ENCODE data around the gene IL1RN.
"Not testable (repeated sequence)": the region's sequence is repeated elsewhere in the genome, so short reads cannot be mapped to it uniquely, and the experiment has no call there.

The IL1RN gene

GRCh38 chr2:113126845-113127645 lies at the start of gene IL1RN:
TSS of gene IL1RN (plus strand) at chr2:113127598. CDS start at chr2:113127625, 27 bp downstream.
- no peak for DNase-seq (ENCODE audit: low spot score)

DNA sequence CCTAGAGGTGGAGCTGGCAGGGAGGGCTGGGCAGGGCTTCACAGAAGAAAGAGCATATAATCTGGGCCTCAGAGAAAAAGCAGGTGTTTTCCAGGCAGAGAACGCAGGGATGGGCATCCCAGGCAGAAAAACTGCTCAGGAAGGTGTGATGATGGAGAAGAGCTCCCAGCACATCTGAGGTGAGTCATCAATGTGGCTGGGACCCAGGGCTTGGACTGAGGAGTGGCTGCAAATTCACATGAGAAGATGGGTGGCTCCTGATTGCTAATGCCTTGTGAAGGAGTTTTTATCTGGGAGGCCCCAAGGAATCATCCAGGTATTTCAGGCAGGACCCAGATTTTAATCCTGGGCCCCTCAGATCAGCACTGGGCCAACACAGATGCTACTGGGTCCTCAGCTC lies 49.5 kb upstream of the IL1RN start:
- peak; percentile 81 for DNase-seq (ENCODE audit: low spot score)

DNA sequence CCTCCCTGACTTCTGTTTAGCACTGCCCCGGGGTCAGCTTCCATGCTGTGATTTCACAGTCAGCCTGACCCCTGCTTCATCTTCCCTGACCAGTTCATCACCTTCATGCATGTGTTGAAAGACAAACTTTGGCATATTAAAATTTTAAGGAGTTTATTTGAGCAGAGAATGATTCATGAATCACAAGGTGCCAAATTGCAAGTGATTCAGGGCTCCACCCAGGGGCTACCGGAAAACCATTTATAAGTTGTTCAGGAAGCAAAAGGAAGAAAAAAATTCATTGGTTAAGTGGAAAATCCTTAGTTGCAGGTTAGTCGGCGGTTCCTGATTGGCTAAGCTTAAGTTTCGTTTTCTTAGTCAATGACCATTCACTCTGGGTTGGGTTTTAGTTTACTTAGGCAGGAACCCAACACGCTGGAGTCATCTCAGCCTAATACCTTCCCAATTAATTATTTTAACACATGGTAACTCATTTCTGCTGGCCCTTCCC lies 49.0 kb upstream of the IL1RN start:
- DNase-seq (ENCODE audit: low spot score): peak; percentile 77

GRCh38 chr2:113079131-113079530 lies 48.3 kb upstream of the IL1RN start:
- peak; percentile 77 for DNase-seq (ENCODE audit: low spot score)

- peak; percentile 29 for DNase-seq (ENCODE audit: low spot score)
Observed at GRCh38 chr2:113080134-113080533, 47.3 kb upstream of the IL1RN start.

GRCh38 chr2:113081488-113082210 lies 45.7 kb upstream of the IL1RN start:
- DNase-seq (ENCODE audit: low spot score): no peak

DNA sequence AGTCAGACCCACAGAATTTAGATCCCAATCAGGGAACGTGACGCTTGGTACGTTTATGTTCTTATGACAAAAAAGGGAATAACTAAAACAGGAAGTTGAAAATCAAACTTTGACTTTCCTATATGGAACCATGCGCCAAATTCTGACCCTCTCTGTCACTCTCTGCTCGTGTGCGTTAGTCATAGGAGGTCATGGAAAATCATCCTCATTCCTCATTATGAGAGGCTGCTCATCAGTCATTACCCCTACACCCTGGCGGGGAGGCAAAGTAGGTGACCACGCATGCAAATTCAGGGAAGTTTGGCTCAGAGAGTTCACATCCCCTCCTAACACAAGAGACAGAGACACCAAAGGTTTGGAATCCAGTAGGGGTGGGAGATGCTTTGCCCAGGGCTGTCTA lies 44.1 kb upstream of the IL1RN start:
- DNase-seq (ENCODE audit: low spot score): no peak

GRCh38 chr2:113084249-113085000 lies 43.0 kb upstream of the IL1RN start:
- peak; percentile 41 for DNase-seq (ENCODE audit: low spot score)

DNA sequence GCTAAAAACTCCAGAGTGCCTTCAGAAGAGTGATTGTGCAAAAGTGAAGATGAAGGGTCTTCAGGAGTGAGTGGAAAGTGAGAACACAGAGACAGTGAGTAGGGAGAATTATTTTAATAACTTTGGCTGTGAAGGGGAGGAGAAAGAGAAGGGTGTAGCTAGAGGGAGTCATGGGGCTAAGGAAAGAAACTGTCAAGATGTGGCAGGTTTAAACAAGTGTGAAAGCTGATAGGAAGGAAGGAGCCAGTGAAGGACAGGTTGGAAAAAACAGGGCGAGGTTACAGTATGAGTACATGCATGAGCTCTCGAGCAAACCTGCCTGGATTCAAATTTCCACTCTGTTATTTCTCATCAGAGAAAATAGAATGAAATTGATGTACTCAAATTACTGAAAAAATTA lies 41.9 kb upstream of the IL1RN start:
- no peak for DNase-seq (ENCODE audit: low spot score)

- no peak for DNase-seq (ENCODE audit: low spot score)
Observed at GRCh38 chr2:113088213-113088992, 39.0 kb upstream of the IL1RN start.

DNA sequence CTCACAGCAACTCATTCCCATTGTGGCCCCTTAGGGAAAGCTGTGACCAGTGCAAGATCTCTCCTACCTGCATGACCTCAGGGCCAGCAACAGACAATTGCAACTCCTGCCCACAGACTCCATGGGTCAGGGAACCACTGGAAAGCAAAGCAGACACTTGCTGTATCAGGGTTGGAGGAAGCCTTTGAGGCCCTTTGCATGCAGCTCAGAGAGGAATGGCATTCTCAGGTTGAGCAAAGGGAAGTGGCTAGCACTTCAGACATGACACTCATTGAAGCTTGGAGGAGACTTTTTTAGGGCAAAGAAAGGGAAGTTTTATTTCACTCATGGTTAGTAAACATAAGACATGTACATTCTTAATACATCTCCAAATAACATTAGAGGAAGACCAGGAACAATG lies 37.5 kb upstream of the IL1RN start:
- no peak for DNase-seq (ENCODE audit: low spot score)

DNA sequence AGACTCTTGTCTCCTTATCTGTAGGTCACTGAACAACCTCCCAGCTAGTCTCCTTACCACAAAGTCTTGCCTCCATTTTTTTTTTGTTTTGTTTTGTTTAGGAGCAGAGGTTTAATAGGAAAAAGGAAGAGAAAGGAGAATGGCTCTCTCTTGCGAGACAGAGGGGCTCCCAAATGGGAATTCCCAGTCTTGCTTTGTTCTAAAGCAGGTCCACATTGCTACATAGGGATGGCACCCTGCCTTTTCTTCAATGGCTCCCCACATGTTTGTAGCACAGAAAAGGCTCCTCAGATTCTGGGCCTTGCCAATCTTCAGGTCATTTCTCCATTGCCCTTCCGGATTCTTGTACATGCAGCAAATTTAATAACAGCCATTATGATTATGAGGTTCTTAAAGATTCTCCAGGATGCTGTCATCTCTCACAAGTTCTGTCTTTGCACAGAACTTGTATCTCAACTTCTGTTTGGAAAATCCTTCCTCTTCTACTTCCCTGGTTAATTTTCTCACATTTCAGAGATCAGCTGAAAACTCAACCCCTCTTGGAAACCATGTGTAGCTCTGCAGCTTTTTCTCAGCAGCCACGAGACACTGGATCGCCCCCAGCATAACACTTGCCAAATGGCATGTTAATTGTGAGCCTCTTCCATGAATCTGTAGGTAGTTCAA lies 36.0 kb upstream of the IL1RN start:
- DNase-seq (ENCODE audit: low spot score): no peak

DNA sequence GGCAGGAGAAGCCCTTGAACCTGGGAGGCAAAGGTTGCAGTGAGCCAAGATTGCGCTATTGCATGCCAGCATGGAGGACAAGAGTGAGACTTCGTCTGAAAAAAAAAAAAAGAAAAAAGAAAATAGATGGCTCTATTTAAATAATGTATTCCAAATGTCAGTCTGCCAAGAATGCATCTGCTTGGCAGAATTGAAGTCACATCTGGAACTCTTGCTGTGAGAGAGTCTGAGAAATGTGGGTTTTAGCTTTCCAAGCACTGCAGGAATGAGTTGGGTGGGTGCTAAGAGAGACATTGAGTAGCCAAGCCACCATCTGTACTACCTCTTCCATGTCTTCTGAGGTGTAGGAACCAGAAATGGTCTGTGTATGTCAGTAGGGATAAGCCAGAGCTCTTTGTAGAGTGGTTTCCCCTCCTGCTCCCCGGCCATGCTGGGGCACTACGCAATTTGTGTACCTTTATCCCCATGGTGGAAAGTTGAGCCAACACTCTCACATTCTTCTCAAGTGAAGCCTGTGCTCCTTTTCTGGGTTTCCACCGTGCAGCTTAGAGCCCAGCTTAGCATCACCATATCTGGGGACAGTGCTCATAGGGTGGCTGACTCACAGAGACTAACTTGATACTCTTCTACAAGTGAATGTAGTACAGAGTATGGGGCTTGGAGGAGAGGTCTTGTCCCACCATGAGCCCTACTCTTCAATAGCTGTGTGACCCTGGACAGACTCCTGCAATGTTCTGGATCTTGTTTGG lies 34.4 kb upstream of the IL1RN start:
- no peak for DNase-seq (ENCODE audit: low spot score)

GRCh38 chr2:113093613-113093977 lies 33.8 kb upstream of the IL1RN start:
- no peak for DNase-seq (ENCODE audit: low spot score)

DNA sequence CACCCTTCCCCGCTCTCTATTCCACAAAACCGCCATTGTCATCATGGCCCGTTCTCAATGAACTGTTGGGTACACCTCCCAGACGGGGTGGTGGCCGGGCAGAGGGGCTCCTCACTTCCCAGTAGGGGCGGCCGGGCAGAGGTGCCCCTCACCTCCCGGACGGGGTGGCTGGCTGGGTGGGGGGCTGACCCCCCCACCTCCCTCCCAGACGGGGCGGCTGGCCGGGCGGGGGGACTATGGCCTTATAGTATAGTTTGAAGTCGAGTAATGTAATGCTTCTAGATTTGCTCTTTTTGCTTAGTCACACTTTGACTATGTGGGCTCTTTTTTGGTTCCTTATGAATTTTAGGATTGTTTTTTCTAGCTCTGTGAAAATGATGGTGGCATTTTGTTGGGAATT lies 31.1 kb upstream of the IL1RN start:
- DNase-seq (ENCODE audit: low spot score): not testable (repeated sequence)

GRCh38 chr2:113096842-113097618 lies 30.4 kb upstream of the IL1RN start:
- not testable (repeated sequence) for DNase-seq (ENCODE audit: low spot score)

- DNase-seq (ENCODE audit: low spot score): no peak
Observed at GRCh38 chr2:113098041-113098440, 29.4 kb upstream of the IL1RN start.

DNA sequence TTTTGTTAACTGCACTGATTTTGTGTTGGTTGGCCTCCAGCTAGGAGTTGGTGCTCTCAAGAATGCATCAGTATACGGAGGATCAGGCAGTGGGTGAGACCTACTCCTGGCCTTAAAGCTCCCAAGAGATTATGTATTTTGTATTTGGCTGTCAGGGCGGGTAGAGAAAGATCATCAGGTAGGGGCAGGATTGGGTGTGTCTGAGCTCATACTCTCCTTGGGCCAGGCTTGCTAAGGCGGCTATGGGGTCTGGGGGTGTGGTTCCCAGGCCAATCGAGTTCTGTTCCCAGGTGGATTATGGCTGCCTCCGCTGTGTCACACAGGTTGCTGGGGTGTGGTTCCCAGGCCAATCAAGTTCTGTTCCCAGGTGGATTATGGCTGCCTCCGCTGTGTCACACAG lies 28.9 kb upstream of the IL1RN start:
- no peak for DNase-seq (ENCODE audit: low spot score)

GRCh38 chr2:113102133-113102532 lies 25.3 kb upstream of the IL1RN start:
- DNase-seq (ENCODE audit: low spot score): no peak

- DNase-seq (ENCODE audit: low spot score): no peak
Observed at GRCh38 chr2:113103277-113103676, 24.1 kb upstream of the IL1RN start.

Data from SW480 (cell line).